ENCODE measurements around the gene PCCA.

- no peak for TF ChIP-seq TAF1 (IDR thresholded peaks at IDR 0.05; ENCODE audit: borderline replicate concordance, low read depth, low read length)
- TF ChIP-seq POLR2AphosphoS5 (IDR thresholded peaks at IDR 0.05; ENCODE audit: low read depth, low read length), result no peak
Measured at GRCh38 chr13:100128838-100129237, 39.9 kb downstream of the PCCA start.

Data from GM12892 (cell line).